ENCODE results near the gene KLRC2.

GRCh38 chr12:10469701-10470100 is 33.9 kb upstream of the KLRC2 start:
- TF ChIP-seq POLR2A (IDR thresholded peaks at IDR 0.05) (no peak), CTCF (IDR thresholded peaks at IDR 0.05) (no peak)

Data from vagina (tissue), 2 donors.